Gastroesophageal sphincter (tissue), 4 donors: Measurements from ENCODE around the gene PTPRN2. TPM values are rescaled to one million over a fixed set of nuclear protein-coding genes. Genes with fewer than 3 reads are reported as not detected.
"Not testable (repeated sequence)": the region's sequence is repeated elsewhere in the genome, so short reads cannot be mapped to it uniquely, and the experiment has no call there.

Experiments used
- ATAC-seq: fragments of 150-250 bp; one replicate; pipeline ENCODE4 v1.9.1; 2016; ENCODE audit warnings: mild to moderate bottlenecking, moderate library complexity
- H3K27ac ChIP-seq, 4 donors: fragments of 200-600 bp; sonication (generic) in 3 of 4; 1 replicate in 3 of 4; 2 replicates in 1 of 4; pipeline ENCODE4 v1.5.1; 2016 to 2019
- H3K27me3 ChIP-seq: fragments of 200-600 bp; sonication (generic); one replicate; pipeline ENCODE4 v1.5.1; 2019
- H3K36me3 ChIP-seq, 2 donors: fragments of 200-600 bp; sonication (generic); one replicate each; pipeline ENCODE4 v1.5.1; 2019; ENCODE audit warnings: control low read depth in 1 of 2
- H3K4me1 ChIP-seq, 3 donors: fragments of 200-600 bp; sonication (generic); 1 replicate in 2 of 3; 2 replicates in 1 of 3; pipeline ENCODE4 v1.5.1; 2016 to 2019; ENCODE audit warnings: control low read depth in 2 of 3
- H3K4me3 ChIP-seq, 2 donors: fragments of 200-600 bp; sonication (generic); one replicate each; pipeline ENCODE4 v1.5.1; 2019; ENCODE audit warnings: mild to moderate bottlenecking in 1 of 2, moderate library complexity in 1 of 2
- H3K9me3 ChIP-seq, 3 donors: fragments of 200-600 bp; sonication (generic); one replicate each; pipeline ENCODE4 v1.5.1; 2017 to 2019; ENCODE audit warnings: control low read depth in 2 of 3
- EP300 ChIP-seq: sonication (generic); formaldehyde crosslinking; IDR thresholded peaks from one replicate; pipeline ENCODE4 v1.6.1; 2017; ENCODE audit warnings: antibody characterized with exemption, mild to moderate bottlenecking
- POLR2A ChIP-seq, 2 donors: fragments of 450-650 bp; IDR thresholded peaks; one replicate each; pipeline ENCODE4 v1.6.1; 2017; ENCODE audit warnings: antibody characterized with exemption in 2 of 2, mild to moderate bottlenecking in 2 of 2, moderate library complexity in 1 of 2
- POLR2AphosphoS5 ChIP-seq: sonication (generic); formaldehyde crosslinking; IDR thresholded peaks from one replicate; pipeline ENCODE4 v1.6.1; 2017; ENCODE audit warnings: antibody characterized with exemption
- WGBS, 2 donors: methylation state at CpG; one replicate each; pipeline ENCODE4 v1.1.5; 2018; ENCODE audit warnings: low coverage in 1 of 2; 5-methylcytosine and 5-hydroxymethylcytosine counted together
- total RNA-seq, 4 donors: library from RNA; depleted of rRNA; stranded (reverse); fragments of >200 nt; gene quantifications; one replicate each; pipeline ENCODE4 v1.1.0, GENCODE V29; 2016
- TF ChIP-seq, protein P1 (sequence below), 4 experiments: fragments of 200-600 bp in 2 of 4; fragments of 450-650 bp in 2 of 4; sonication (generic) in 1 of 4; IDR thresholded peaks; one replicate each; pipeline ENCODE4 v1.5.1; 2017 to 2019; ENCODE audit warnings: antibody characterized with exemption in 4 of 4, mild to moderate bottlenecking in 2 of 4, moderate library complexity in 2 of 4

The PTPRN2 gene
- total RNA-seq, 4 donors from 2014 or later = 1.7 to 4.7 (median 3.3) TPM

DNA sequence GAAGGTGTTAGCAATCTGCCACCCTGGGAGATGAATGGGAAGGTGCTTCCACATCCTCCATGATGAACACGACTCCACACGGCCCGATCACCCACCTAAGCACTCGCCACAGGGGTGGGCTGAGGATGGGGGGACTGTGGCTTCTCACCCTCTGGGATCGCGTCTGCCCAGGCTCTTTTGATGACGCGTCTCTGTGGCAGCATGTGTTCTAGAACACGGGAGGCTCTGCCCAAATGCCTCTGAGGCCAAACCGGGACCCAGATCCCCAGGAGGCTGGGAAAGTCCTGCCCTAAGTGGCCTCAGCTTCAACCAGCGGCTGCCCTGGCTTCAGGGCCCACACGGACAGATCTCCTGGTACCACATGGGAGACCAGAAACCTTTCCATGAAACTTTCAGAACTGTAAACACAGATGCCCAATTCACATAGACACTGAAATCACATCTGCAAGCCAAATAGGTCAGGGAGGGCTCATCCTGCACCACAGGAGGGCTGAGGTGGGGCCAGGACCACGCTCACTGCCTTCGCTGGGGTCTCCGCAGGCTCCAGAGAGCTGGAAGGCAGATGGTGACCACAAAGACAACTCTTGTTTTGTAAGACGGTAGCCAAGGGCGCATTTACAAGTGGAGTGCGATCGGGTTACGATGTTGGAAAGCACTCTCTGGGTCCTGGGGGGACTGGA is 200.6 kb downstream of the PTPRN2 start:
- Histone ChIP-seq H3K9me3 (no peaks in the 10 kb centered on the region), H3K27ac (no peak overlapping the region), H3K4me1 (no peaks in the 10 kb centered on the region), H3K36me3 (no peaks in the 10 kb centered on the region), H3K27me3 (peaks cover 27% of the 10 kb centered on the region), H3K4me3 (no peak overlapping the region)
- 80% methylated on average over 1 of the region's 20 CpGs; no CpG with 5 or more reads in 1 of the 2 donors for WGBS, 2 donors
- ATAC-seq = no peak
- TF ChIP-seq, protein P1, sequence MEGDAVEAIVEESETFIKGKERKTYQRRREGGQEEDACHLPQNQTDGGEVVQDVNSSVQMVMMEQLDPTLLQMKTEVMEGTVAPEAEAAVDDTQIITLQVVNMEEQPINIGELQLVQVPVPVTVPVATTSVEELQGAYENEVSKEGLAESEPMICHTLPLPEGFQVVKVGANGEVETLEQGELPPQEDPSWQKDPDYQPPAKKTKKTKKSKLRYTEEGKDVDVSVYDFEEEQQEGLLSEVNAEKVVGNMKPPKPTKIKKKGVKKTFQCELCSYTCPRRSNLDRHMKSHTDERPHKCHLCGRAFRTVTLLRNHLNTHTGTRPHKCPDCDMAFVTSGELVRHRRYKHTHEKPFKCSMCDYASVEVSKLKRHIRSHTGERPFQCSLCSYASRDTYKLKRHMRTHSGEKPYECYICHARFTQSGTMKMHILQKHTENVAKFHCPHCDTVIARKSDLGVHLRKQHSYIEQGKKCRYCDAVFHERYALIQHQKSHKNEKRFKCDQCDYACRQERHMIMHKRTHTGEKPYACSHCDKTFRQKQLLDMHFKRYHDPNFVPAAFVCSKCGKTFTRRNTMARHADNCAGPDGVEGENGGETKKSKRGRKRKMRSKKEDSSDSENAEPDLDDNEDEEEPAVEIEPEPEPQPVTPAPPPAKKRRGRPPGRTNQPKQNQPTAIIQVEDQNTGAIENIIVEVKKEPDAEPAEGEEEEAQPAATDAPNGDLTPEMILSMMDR (IDR thresholded peaks at IDR 0.05) = no peak
- no peak for TF ChIP-seq POLR2A (IDR thresholded peaks at IDR 0.05)
- TF ChIP-seq POLR2AphosphoS5 = no peak
- TF ChIP-seq EP300 = no peak

DNA sequence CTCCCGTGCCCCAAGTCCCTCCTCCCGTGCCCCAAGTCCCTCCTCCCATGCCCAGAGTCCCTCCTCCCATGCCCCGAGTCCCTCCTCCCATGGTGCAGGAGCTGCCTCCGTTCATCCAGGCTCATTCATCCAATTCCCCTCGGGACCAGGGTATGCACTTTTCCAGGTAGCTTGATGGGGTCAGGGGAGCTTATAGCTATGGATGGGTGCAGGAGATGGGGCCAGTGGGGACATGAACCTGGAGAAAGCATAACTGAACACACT is 201.3 kb downstream of the PTPRN2 start:
- H3K4me1 ChIP-seq = no peaks in the 10 kb centered on the region
- H3K27ac ChIP-seq = no peak overlapping the region
- TF ChIP-seq, protein P1 (IDR thresholded peaks at IDR 0.05) = no peak
- TF ChIP-seq POLR2A (IDR thresholded peaks at IDR 0.05) = no peak
- TF ChIP-seq POLR2AphosphoS5 = no peak
- TF ChIP-seq EP300 = no peak
- 66 to 75% methylated on average over 1 to 2 of the region's 5 CpGs for WGBS, 2 donors
- no peak overlapping the region for H3K4me3 ChIP-seq
- H3K36me3 ChIP-seq = no peaks in the 10 kb centered on the region
- H3K27me3 ChIP-seq = peaks cover 20% of the 10 kb centered on the region
- no peak for ATAC-seq
- H3K9me3 ChIP-seq = no peaks in the 10 kb centered on the region

DNA sequence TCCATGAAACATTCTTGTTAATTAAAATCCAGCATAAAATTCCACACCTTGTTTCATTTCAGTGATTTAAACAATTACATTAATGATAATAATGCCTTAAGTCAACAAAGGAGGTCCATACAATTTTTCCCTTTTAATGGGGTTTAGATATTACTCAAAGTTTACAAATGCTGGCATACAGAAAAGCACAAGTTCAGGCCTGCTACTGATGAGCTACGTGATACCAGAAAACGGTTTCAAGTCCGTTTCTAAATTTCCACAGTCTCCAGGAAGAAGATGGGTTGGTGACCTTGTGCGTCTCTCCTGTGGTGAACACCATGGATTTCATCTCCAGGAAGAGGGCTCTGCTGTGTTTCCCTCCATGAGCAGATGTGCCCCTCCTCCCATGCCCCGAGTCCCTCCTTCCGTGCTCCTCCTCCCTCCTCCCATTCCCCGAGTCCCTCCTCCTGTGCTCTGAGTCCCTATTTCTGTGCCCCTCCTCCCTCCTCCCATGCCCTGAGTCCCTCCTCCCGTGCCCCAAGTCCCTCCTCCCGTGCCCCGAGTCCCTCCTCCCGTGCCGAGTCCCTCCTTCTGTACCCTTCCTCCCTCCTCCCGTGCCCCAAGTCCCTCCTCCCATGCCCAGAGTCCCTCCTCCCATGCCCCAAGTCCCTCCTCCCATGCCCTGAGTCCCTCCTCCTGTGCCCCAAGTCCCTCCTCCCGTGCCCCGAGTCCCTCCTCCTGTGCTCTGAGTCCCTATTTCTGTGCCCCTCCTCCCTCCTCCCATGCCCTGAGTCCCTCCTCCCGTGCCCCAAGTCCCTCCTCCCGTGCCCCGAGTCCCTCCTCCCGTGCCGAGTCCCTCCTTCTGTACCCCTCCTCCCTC is 201.9 kb downstream of the PTPRN2 start:
- ATAC-seq, H3K27ac ChIP-seq, H3K4me3 ChIP-seq, H3K9me3 ChIP-seq, H3K4me1 ChIP-seq, H3K36me3 ChIP-seq: not testable (repeated sequence)
- WGBS, 2 donors = 82 to 85% methylated on average over 16 to 20 of the region's 20 CpGs
- peaks cover 17% of the 10 kb centered on the region for H3K27me3 ChIP-seq

DNA sequence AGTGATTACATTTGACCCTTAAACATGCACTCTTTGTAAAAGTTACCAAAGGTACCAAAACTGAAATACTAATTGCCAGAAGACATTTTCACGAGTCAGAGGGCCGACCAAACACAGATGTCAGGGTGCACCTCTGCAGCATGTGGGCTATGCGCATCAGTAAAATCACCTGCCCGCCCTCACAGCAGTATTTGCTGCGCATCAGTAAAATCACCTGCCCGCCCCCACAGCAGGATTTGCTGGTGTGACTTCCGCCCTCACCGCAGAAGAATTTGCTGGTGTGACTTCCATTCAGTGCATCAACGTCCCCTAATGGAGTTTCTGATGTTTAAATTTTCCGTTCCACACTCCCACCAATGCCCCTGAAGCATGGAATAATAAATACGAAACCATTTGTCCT is 202.9 kb downstream of the PTPRN2 start:
- Histone ChIP-seq H3K9me3 (no peaks in the 10 kb centered on the region), H3K36me3 (no peaks in the 10 kb centered on the region), H3K27me3 (peaks cover 17% of the 10 kb centered on the region), H3K4me3 (no peak overlapping the region), H3K27ac (no peak overlapping the region), H3K4me1 (no peaks in the 10 kb centered on the region)
- no peak for ATAC-seq
- WGBS, 2 donors = 53 to 73% methylated on average over 8 to 11 of the region's 11 CpGs
- TF ChIP-seq POLR2A (IDR thresholded peaks at IDR 0.05) (no peak), EP300 (no peak), POLR2AphosphoS5 (no peak)
- TF ChIP-seq, protein P1 (IDR thresholded peaks at IDR 0.05) = no peak

DNA sequence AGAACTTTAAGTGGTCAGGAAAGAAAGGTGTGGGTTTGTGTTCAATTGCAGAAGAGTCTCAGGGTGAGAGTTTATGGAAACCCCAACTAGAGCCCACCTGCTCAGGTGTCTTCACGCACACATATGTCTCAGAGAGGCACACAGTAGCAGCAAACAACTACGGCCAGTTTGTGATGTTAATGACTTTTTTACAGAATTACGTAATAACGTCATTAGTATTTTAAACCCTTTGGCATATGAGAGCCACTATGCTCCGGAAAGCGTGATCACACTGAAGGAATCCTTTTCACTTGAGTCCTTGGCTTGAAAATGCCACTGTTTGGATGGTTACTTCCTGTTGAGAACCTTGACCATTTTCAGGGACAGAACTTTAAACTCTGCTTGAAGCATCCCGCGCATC is 204.0 kb downstream of the PTPRN2 start:
- TF ChIP-seq POLR2AphosphoS5 (no peak), POLR2A (IDR thresholded peaks at IDR 0.05) (no peak), EP300 (no peak)
- TF ChIP-seq, protein P1 (IDR thresholded peaks at IDR 0.05) = no peak
- no peak for ATAC-seq

More for the DNA sequence above, 204.0 kb downstream of the PTPRN2 start:
- no peaks in the 10 kb centered on the region for H3K36me3 ChIP-seq
- H3K4me1 ChIP-seq = no peaks in the 10 kb centered on the region
- no peak overlapping the region for H3K27ac ChIP-seq
- H3K4me3 ChIP-seq = no peak overlapping the region
- peaks cover 21% of the 10 kb centered on the region for H3K27me3 ChIP-seq
- no peaks in the 10 kb centered on the region for H3K9me3 ChIP-seq
- 78 to 80% methylated on average over 7 to 8 of the region's 8 CpGs for WGBS, 2 donors
